GM10248 (cell line): ENCODE results near the gene FTCD.

Source experiments
- CTCF ChIA-PET: fragments of 300-600 bp; sonication (Branson Sonifier 250); formaldehyde crosslinking; extraction: SDS; loops from one replicate; lab custom pipeline; 2021; ENCODE audit warnings: antibody characterized with exemption; lab: Yijun Ruan, JAX
- POLR2A ChIA-PET: fragments of 350-650 bp; sonication (Branson Sonifier 250); formaldehyde crosslinking; extraction: SDS; loops from one replicate; lab custom pipeline; 2020; ENCODE audit warnings: antibody characterized with exemption; lab: Yijun Ruan, JAX
- DNase-seq: peaks from one replicate; pipeline ENCODE4 v3.0.0; 2012; ENCODE audit errors: extremely low spot score
- TF ChIP-seq, protein P1 (sequence below): IDR thresholded peaks from 2 replicates; pipeline ENCODE4 v1.5.1; 2012; ENCODE audit warnings: mild to moderate bottlenecking, low read depth; ENCODE audit errors: extremely low read depth, missing control alignments, control extremely low read depth

FTCD gene

DNA sequence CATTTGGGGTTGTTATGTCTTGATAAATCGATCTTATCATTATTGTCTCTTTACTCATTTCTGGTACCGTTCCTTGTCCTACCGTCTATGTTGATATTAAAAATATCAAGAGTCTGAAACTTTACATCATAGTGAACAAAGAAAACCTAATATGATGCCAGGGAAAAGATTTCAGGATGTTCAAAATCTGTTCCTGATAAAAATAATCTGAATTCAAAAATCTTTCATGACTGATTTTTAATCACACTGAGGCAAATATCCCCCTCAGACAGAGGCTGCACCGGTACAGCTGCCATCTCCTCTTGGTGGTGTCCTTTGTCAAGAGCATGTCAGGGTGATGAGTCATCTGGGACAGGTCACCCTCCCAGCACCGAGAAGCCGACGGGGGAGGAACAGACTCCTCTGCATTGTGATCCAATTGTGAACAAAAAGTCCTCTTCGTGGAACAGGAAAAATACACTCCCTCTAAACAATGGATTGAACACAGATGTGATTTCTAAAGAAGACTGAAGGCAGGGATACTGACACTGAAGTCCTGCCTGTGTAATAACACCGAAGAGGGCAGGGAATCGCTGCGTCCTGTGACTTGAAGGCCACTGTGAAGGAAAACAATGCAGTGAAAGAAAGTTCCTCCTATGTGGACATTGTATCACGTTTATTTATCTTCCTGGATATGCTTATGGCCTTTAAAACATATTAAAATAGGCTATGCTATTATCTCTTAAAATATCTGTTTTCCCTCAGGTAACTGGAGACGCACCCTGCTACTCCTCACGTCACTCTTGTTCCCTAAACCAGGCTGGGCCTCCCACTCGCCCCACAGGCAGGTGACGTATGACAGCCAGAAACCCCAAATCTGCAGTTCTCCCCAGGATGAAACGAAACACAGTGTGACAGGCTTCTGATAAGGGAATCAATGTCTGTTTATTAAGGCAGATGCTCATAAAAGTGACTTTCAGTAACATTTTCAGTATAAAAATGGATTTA, 33.1 kb upstream of the FTCD start:
- POLR2A ChIA-PET, result no interaction called here
- CTCF ChIA-PET, result no interaction called here
- TF ChIP-seq, protein P1, sequence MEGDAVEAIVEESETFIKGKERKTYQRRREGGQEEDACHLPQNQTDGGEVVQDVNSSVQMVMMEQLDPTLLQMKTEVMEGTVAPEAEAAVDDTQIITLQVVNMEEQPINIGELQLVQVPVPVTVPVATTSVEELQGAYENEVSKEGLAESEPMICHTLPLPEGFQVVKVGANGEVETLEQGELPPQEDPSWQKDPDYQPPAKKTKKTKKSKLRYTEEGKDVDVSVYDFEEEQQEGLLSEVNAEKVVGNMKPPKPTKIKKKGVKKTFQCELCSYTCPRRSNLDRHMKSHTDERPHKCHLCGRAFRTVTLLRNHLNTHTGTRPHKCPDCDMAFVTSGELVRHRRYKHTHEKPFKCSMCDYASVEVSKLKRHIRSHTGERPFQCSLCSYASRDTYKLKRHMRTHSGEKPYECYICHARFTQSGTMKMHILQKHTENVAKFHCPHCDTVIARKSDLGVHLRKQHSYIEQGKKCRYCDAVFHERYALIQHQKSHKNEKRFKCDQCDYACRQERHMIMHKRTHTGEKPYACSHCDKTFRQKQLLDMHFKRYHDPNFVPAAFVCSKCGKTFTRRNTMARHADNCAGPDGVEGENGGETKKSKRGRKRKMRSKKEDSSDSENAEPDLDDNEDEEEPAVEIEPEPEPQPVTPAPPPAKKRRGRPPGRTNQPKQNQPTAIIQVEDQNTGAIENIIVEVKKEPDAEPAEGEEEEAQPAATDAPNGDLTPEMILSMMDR, result no peak
- DNase-seq, result no peak

DNA sequence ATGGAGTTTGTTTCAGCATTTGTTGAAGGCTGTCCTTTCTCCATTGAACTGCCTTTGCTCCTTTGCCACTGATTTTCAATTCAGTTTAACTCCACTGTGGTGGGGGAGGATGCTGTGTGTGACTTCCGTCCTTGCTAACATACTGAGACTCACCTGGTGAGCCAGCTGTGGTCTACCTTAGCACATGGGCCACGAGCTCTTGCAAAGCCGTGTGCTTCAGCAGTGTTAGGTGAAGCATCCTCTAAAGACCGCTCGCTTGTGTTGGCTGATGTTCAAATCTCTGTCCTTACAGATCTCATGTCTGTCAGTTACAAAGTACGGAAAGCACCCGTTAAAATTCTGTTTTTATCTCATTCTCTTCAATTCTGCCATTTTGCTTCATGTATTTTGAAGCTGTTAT, 32.4 kb upstream of the FTCD start:
- ChIA-PET POLR2A (no interaction called here), CTCF (no interaction called here)
- DNase-seq, result no peak
- TF ChIP-seq, protein P1, result no peak

DNA sequence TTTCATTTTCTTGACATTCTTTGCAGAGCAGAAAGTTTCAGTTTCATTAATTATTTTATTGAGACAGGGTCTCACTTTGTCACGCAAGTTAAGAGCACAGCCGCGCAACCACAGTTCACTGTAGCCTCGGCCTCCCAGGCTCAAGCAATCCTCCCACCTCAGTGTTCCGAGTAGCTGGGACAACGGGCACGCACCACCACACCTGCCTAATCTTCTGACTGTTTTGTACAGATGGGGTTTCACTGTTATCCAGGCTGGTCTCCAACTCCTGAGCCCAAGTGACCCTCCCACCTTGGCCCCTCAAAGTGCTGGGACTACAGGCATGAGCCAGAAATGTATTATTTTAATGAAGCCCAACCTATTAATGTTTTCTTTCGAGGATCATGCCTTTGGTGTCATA, 31.9 kb upstream of the FTCD start:
- DNase-seq, result no peak
- POLR2A ChIA-PET, result interaction anchor here (0.6 kb wide), 1 partner anchor 11 kb away, joined by 3 read pairs; no protein-coding TSS in a partner anchor
- TF ChIP-seq, protein P1, result no peak
- CTCF ChIA-PET, result no interaction called here

DNA sequence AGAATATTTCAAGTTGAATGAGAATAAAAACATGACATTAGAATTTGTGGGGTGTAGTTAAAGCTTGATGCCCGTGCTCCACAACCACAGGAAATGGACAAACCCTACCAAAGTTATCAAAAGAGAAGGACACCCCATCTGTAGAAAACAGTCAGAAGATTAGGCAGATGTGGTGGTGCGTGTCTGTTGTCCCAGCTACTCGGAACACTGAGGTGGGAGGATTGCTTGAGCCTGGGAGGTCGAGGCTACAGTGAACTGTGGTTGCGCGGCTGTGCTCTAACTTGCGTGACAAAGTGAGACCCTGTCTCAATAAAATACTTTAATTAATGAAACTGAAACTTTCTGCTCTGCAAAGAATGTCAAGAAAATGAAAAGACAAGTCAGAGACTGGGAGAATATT, 30.3 kb upstream of the FTCD start:
- ChIA-PET POLR2A (no interaction called here), CTCF (interaction anchor here (1.0 kb wide), 1 partner anchor 10 kb away, joined by 3 read pairs; no protein-coding TSS in a partner anchor)
- DNase-seq, result no peak
- TF ChIP-seq, protein P1, result no peak

DNA sequence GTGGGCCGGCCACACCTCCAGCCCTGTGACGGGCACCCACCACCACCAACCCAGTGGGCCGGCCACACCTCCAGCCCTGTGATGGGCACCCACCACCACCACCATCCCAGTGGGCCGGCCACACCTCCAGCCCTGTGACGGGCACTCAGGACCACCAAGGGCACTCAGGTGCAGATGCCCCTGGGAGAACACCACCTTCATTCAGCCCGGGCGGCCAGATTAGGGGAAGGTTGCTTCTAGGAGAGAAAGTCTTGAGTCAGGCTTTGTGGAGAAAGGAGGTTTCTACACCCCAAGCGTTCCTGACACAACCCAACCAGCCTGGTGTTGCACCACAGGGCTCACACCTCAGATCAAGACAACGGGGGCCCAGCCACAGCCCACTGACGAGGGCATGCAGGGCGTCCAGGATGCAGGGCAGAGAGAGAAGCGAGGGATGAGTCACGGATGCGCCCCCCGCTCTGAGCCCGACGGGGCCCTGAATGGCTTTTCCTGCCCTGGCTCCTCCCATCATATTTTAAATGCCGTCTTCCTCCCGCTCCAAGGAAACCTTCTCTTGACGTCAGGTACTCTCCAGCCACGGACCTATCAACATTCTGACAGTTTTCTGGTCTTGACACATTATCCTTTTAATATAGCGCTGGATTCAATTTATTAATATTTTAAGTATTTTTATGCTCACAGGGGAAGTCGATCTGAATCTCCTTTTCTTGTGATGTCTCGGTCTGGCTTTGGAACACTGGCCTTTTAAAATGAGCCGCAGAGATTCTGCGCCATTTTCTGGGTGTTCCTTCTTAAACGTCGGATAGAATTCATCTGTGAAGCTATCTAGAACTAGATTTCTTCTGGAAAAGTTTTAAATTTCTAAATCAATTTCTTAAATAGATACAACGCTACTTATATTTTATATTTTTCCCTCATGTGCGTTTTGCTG, 29.5 kb upstream of the FTCD start:
- ChIA-PET CTCF (no interaction called here), POLR2A (no interaction called here)
- TF ChIP-seq, protein P1, result no peak
- DNase-seq, result peak; percentile 75
